Measurements from ENCODE around the gene ASTL.

ASTL gene

DNA sequence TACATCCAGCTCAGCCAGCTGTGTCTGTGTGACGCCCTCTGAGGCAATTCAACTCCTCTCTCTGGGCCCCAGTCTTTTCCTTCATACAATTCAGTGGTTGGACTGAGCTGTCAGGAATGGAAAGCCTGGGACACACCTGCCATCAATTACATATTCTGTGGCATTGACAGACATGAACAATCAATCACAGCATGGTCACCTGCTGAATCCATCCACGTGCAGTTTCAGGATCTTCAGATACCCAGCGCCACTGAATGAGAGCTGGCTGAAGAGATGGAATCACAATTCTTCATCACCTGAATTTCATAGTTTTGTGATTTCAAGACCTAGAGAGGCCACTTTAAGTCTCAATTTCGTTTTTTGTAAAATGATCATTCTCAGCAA lies 27.1 kb downstream of the ASTL start:
- no peak for DNase-seq

DNA sequence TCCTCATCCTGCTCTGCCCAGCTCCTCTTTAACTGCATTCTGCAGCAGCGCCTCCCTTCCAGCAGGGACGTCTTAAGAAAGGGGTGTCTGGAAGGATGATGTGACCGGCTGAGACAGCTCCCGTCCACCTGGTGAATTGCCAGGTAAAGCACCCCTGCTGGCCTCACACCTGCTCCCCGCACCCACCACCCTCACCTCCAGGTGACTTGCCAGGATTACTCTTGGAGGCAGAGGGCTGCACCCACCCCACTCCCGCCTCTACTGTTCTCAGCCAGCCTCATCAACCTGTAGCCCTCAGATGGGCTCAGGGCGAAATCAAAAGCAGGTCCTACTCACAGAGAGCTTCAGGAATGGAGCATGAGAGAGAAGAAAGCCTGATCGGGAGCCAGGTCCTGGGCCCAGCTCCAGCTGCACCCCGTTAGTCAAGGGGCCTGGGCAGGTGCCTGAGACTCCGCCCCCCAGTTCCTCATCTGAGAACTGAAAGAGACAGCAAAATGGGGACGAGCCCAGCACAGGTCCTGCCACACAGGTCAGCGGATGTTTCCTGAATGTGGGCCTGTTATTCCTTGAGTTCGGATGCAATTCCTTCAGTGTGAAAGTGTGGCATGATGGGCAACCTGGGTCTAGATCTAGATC lies 27.6 kb downstream of the ASTL start:
- DNase-seq, result no peak

DNA sequence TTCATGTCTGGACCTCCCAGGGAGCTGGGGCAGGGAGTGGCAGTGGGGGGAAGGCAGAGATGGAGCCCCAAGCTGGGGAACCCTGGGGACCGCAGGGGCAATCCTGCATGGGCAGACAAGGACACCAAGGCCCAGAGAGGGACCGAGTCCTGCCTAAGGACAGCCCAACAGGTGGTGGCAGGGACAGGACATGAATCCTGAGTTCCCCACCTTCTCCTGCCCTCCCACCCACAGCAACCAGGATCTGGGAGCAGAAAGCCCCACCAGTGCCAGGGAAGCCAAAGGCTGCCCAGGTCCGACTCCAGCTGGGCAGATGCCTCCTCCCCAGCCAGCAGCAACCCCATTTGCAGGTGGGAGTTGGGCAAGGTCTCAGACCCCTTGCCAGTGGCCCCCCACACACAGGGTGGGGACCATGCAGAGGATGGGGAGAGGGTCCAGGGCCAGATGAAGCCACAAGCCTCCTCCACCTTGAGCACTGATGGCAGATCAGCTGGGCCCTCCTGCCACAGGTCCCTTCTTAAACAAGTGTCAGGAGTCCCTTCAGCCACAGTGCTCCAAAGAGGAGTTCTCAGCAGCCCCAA lies 28.3 kb downstream of the ASTL start:
- no peak for DNase-seq

DNA sequence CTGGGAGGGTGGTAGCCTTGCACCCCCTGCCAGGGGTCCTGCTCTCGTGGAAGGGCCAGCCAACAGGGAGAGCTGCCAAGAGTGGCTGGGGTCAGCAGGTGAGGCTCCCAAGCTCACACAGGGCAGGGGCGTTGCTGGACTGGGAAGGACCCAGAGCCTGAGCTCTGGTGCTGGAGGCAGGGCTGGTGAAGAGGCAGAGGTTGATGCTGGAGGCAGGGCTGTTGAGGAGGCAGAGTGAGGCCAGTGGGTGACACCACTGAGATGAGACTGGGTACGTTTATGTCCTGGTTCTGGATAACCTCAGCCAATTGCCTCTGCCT lies 29.0 kb downstream of the ASTL start:
- DNase-seq, result no peak

DNA sequence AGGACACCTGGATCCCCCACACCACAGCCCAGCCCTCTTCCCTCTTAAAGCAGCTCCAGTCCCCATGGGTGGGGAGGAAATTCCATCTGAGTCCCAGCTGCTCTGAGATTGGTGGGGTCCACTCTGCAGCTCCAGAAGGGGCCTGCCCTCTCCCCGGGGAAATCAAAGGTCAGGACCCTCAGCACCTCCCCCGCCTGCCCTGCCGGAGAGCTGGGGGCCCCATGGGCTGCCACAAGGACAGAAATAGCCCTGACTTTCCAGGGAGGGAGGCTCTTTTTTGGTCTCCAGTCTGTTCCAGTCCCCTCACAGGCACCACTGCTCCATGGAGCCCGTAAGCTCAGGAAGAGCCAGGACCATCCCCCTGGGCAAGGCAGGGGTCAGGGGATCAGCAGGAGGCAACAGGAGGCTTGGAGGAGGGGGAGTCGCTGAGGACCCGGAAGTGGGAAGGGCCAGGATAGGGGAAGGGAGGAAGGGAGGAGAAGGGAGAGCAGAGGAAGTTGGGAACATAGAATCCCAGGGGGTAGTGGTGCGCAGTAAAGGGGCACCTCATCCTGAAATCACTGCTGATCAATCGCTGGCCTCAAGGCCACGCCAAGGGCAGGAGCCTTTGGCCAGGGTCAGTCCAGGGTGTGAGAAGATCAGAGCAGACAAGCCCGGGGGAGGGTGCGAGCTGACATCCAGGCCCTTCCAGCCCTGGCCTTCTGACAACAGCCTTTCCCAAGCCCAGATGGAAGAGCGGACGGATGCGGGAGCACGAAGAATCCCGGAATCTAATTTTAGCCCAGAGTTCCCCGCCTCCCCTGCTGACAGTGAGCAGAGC lies 29.6 kb downstream of the ASTL start:
- no peak for DNase-seq

DNA sequence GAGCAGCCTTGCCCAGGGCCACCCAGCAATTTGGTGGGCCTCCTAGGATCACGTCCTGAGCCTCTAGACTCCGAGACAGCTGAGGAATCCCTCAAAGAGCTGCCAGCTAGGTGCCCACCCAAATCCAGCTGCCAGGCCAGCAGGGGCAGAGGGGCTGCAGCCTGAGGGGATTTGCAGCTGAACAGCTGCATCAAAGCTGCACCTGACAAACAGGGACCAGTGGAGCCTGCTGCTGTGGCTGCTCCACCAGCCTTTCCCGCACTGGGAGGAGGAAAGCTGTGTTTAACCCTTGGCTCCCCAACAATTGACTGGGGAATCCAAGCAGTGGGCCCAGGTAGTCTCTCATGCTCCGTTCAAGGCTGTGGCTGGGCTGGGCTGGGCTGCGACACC lies 30.2 kb downstream of the ASTL start:
- no peak for DNase-seq

DNA sequence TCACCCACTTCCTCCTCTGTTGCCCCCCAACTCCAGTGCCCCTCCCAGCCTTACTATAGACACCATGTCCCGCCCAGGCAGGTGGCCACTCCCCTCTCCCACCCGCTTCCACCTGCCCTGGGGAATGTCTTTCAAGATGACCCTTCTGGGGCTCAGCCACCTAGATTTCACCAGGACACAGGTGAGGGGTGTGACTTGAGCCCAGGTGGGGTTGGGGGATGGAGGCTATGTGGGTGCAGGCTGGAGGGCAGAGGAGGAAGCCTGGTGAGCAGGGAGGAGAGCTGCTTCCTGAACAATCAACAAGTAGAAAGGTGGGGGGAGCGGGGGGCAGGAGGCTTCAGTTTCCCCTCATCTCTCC lies 30.6 kb downstream of the ASTL start:
- DNase-seq, result no peak

DNA sequence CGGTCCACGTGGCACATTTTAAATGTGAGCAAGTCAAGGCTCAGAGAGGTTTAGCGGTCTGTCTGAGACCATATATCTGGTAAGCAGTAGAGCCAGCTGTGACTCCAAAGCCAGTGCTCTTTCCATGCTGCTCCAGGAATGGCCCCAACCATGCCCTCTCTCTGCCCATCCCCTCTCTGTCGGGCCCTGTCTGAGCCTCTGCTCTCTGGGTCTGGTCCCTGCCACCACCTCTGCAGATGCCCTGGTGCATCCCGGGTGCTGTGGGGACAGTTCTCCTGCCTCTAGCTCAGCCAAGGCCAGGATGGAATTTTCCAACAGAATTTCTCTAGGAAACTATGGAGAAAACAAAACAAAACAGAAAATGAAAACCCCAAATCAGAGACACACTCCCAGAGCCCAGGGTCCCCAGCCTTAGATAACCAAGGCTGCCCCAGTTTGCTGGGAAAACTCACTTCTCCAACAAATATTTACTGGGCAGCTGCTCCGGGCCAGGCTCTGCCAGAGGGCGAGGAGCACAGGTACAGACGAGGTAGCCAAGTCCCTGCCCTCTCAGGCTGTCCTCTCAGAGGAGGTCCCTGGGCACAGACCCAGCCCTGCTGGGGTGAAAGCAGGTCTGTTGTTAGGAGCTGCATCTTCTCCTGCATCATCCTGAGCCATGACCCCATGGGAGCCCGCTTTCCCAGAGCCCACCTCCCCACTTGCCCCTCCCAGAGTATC lies 31.2 kb downstream of the ASTL start:
- no peak for DNase-seq

DNA sequence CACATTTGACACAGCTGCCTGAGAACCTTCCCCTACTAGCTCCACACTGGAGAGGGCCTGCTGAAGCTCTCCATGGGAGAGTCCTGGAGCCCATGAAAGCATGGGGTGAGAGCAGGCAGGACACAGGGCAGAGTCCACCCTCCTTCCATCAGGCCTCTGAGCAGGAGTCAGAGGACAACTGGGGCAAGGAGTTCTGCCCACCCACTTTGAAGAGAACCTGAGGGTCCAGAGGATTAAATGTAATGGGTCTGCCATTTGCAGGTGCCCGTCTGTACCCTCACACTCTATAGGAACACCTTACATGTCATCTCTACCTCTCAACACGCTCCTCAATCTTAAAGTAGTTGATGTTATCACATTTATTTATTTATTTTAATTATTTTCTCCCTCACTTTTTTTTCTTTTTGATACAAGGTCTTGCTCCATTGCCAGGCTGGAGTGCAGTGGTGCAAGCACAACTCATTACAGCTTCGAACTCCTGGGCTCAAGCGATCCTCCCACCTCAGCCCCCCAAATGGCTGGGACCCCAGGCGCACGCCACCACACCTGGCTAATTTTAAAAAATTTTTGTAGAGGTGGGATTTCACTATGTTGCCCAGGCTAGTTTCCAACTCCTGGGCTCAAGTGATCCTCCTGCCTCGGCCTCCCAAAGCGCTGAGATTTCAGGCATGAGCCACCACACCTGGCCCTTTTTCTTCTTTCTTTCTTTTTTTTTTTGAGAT lies 32.1 kb downstream of the ASTL start:
- DNase-seq, result no peak

DNA sequence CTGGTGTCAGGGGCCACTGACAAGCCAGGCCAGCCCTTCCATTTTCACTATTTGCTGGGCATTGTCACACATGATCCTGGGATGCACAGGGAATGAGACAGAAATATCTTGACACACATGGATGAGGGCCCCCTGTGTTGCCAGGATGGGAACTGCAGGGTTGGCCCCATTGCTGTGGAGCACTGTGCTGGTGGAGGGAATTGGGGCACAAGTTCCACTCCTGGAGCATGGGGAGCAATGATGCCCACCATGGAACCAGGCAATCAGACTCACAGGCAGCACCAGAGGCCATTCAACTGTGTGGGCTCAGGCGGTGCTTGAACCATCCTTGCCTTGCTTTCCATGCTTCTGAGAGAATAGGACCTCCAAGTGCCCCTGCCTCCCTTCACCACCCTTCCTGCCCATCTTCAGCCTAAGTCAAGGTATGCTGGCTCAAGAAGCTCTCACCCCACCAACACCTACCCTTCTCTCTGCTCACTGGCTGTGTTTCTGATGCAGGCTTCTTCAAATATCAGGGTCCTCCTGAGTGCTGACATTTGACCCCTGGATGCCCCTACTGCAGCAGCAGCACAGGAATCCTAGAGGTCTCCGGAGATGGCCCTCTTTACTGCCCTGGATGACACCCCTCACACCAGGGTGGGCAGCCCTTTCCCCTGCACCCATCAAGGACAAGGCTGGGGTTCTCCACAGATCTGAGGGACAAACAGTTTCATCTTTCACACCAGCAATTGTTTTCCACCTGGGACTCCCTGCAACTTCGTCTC lies 33.0 kb downstream of the ASTL start:
- DNase-seq, result no peak

DNA sequence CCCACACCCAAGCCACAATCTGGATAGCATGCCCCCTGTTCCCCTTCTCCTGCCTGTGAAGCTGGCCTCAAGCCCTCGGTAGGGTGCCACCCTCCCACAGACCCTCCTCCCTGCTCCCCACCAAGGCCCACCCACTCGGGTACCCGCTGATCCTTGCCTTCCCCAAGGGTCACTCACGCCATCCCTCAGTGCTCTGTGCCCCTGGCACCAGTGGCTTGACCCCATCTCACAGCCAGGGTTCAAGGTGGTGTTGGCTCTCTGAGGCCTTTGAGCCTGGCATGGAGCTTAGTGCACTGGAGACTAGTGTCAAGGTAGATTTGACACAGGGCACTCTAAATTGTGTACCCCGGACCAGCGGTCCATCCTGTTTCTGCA lies 33.8 kb downstream of the ASTL start:
- DNase-seq, result no peak

DNA sequence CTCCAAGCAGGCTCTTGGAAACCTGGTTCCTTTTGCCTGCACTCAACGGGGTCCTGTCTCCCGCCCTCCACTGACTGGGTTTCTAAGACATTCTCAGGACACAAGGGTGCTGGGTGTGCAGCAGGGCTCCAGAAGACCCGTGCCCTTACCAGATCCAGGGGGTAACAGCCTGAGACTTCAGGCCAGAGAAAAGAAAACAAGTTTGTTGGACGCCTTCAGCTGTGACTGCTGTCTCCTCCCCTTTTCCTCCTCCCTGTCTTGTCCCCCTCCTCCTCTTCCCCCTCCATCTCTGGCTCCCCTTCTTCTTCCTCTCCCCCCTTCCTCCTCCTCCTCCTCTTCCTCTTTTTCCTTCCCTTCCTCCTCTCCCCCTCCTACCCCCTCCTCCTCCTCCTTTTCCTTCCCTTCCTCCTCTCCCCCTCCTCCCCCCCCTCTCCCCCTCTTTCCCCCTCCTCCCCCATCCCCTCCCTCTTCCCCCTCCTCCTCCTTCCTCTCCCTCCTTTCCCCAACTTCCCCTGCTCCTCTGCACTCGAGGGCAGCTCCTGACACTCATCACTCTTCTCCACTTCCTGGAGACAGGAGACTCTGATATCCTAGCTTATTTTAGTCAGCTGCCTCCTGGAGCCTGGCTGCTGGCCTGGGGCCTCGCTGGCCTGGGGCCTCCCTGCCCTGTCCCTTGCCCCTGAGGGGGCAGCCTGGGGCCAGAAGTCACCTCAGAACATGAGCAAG lies 34.4 kb downstream of the ASTL start:
- DNase-seq, result no peak

DNA sequence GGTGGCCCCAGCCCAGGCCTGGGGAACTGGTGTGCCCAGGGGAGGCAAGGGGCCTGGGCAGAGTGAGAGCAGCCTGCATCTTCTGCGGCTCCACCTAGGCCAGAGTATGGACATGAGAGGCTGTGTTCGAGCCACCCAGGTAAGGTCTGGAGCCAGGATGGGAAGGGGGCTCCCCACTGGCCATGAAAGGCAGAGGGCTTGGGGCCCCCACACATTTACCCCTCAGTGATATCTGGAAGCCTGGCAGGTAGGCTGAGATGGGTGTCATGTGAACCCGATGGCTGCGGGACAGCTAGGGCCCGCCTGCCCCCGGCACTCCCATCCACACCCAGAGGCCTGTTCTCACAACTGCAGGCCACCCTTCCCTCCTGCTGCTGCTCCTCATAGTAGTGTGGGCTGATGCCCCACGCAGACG lies 35.1 kb downstream of the ASTL start:
- no peak for DNase-seq

DNA sequence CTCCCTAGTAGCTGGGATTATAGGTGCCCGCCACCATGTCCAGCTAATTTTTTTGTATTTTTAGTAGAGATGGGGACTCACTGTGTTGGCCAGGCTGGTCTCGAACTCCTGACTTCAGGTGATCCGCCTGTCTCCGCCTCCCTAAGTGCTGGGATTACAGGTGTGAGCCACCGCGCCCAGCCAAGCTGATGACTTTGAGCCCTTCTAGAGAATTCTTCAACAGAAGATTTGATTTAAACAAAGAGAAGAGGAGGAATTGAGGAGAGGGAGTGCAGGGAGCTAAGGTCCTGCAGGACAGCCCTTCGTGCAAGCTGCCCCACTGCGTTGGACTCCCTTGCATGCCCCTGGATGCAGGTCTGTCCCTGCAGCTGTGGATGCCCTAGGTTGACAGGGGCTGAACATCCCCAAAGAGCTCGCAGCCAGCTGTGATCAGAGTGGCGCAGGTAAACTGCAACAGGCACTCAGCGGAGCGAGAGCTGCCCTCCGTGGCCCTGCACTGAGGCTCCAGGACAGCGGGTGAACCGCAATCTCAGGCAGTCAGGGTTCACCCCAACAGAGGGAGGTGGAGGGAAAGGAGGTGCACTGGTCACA lies 35.6 kb downstream of the ASTL start:
- DNase-seq, result no peak

DNA sequence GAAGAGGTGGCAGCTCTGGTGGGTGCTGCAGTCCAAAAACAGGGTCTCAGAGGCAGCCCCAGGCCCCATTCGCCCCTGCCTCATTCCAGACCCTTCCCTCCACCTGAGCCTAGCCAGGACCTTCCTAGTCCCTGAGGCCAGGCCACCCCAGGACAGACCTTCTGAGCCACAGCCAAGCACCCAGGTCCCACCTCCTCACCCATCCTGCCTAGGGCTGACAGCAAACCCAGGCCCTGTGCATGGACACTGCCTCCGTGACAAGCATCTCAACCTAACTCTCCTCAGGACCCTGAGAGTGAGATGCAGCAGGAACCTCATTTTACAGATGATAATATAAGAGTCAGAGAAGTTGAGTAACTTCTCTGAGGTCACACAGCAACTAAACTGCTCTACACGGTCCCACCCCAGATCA lies 37.4 kb downstream of the ASTL start:
- no peak for DNase-seq

DNA sequence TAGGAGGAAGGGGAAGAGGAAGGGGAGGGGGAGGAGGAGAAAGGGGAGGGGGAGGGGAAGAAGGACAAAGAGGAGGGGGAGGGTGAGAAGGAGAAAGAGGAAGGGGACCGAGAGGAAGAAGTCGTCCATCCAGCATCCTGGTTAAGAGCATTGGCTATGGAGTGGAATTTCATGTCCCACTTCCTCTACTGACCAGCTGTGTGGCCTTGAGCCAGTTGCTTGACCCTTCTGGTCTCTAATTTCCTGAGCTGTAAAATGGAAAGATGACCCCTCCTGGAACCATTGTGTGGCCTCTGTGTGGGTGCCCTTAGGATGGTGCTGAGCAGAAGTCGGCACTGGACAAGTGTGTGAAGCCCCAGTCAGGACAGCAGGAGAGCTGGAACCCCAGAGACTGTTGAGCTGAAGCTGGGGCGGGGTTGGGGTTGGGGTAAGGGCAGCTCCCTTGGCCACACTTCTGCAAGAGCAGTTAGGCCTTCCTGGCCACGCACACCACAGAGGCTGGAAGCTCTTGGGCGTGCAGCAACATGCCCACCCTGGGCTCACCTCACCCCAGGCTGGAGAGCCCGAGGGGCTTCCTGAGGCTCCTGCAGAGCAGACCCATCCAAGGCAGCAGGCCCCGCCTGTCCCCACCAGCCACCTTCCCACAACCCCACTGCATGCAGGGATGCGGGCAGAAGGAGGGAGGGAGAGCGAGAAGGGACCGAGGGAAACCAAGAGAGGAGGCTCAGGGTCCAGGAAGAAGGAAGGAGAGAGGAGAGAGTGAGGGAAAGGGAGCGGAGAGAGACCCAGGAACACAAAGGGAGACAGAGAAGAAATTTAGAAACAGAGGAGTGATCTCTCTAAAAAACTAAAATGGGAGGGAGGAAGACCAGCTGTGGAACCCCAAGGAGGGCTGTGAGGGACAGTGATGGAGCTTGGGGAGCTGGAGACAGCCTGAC lies 38.2 kb downstream of the ASTL start:
- DNase-seq, result no peak

DNA sequence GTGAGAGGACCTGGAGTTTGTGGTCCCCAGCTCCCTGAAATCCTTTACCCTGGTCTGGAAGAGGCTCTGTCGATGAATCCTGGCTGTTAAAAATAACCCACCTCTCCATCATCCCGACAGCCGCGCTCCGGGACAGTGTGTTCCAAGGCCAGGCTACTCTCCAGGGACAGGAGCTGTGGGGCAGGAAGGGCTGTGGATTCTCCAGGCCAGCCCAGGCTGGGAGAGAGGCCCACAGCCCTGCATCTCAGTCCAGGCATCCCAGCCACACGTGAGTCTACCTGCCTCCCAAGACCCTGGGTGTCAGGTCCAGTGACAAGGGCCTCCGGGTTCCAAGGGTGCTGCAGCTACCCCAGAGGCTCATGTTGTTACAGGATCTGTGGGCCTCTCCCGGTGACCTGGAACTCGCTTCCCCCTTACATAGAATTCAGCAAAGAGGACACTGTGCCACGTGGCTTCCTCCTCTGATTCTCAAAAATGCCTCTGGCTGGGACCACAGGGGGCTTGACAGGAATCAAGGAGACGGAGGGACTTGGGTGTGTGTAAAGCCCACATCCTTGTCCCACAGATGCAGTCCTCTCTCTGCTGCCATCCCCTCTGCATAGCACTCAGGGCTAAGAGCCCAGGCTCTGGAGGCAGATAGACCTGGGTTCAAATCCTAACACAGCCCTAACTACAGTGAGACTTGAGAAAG lies 39.3 kb downstream of the ASTL start:
- DNase-seq, result no peak

DNA sequence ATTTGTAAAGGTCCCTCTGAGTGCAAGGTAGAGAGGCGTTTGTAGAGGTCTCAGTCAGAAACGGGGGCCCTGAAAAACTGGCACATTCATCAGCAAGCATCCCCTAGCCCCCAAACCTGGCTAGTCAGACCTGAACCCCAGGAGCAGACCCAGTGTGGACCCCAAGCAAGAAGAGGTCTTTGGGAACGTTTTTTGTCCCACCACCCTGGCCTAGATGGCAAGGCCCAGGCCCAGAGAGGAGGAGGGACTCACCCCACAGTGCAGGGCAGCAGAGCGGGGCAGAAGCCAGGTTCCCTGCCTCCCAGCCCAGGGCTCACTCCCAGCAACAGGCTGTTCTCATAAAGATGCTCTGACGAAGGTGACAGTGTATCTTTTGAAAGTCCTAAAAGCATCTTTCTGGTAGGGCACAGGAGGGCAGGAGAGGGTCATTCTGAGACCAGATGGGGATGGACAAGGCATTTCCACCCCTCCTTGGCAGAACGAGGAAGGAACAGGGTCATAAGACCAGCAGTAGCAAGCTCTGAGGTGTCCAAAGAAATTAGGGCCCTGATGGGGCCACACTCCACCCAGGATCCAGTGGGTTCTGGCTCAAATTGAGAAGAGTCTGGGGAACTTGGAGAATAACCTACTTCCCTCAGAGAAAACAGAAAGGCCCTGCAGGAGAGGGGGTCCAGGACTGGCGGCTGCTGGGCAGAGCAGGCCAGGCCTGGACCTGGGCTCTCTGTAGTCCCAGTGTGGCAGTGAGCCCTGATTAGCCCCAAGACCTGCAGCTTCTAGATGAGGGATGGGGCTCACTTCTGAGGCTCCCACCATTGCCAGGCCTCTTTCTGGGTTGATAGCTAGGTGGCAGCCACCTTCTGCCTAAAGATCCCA lies 40.1 kb downstream of the ASTL start:
- no peak for DNase-seq

DNA sequence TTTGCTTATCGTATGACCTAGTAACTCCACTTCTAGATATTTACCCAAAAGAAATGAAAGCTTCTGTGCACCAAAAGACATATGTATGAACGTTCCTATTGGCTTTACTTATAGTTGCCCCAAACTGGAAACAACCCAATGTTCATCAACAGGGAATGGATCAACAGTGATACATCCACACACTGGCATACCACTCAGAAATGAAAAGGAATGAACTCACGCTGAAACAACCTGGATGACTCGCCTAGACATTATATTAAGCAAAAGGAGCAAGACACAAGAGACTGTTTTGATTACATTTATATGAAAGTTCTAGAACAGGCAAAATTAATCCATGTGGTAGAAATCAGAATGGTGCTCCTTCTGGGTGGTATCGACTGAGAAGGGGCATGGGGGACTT lies 40.9 kb downstream of the ASTL start:
- no peak for DNase-seq

All from NCI-H526 treated with DMSO at 0.1 percent for 48 hours (cell line).